IMR-90 (cell line): Measurements from ENCODE around the gene SLC4A9. TPM values are rescaled to one million over a fixed set of nuclear protein-coding genes. Genes with fewer than 3 reads are reported as not detected.

Source experiments
- ATAC-seq: fragments of 200-7000 bp; cut with Tn5 transposase; 2 replicates; pipeline ENCODE4 v1.9.1; 2020; ENCODE audit warnings: low read depth, mild to moderate bottlenecking, moderate library complexity
- BruUV-seq: library from RNA; stranded (reverse); fragments of 400-500 nt; replicated peaks from 2 replicates; lab custom pipeline; 2021; lab: Mats Ljungman, UMichigan
- CTCF ChIA-PET: fragments of 300-600 bp; formaldehyde crosslinking; extraction: SDS; loops from one replicate; lab custom pipeline; 2021; ENCODE audit warnings: antibody characterized with exemption; lab: Yijun Ruan, JAX
- POLR2A ChIA-PET: fragments of 300-600 bp; sonication (Branson Sonifier 250); formaldehyde crosslinking; loops from one replicate; lab custom pipeline; 2022; ENCODE audit warnings: antibody characterized with exemption; ENCODE audit not compliant: unreplicated experiment; lab: Charles Lee
- DNase-seq: peaks from one replicate; pipeline ENCODE4 v3.0.0; 2013
- H2AFZ ChIP-seq: replicated peaks from 2 replicates; pipeline ENCODE3; 2013; ENCODE audit warnings: low read length, mild to moderate bottlenecking; ENCODE audit not compliant: poor library complexity
- H2AK5ac ChIP-seq: 2 replicates; pipeline ENCODE4 v1.6.1; 2013; ENCODE audit warnings: low read depth, low read length, inconsistent platforms
- H2AK9ac ChIP-seq: replicated peaks from 2 replicates; pipeline ENCODE3; 2013; ENCODE audit warnings: mild to moderate bottlenecking, low read depth, low read length, moderate library complexity; ENCODE audit not compliant: poor library complexity
- H2BK120ac ChIP-seq: 2 replicates; pipeline ENCODE4 v1.6.1; 2013; ENCODE audit warnings: low read depth, low read length, inconsistent platforms
- H2BK15ac ChIP-seq: 3 replicates; pipeline ENCODE4 v1.6.1; 2013; ENCODE audit warnings: low read depth, low read length, inconsistent platforms
- H2BK20ac ChIP-seq: 2 replicates; pipeline ENCODE4 v1.6.1; 2013; ENCODE audit warnings: low read depth, mild to moderate bottlenecking, inconsistent platforms, low read length, moderate library complexity
- H2BK5ac ChIP-seq: 2 replicates; pipeline ENCODE4 v1.6.1; 2013; ENCODE audit warnings: mild to moderate bottlenecking, low read depth, low read length, inconsistent platforms; ENCODE audit not compliant: poor library complexity, severe bottlenecking
- H3K14ac ChIP-seq: replicated peaks from 2 replicates; pipeline ENCODE4 v1.6.1; 2013; ENCODE audit warnings: low read depth, low read length, inconsistent platforms
- H3K18ac ChIP-seq: 2 replicates; pipeline ENCODE4 v1.6.1; 2013; ENCODE audit warnings: low read depth, low read length, control low read depth
- H3K23ac ChIP-seq: 2 replicates; pipeline ENCODE4 v1.6.1; 2013; ENCODE audit warnings: low read depth, low read length, inconsistent platforms
- H3K27ac ChIP-seq: 2 replicates; pipeline ENCODE4 v1.5.1; 2013; ENCODE audit warnings: mild to moderate bottlenecking, control low read depth, low read length; ENCODE audit not compliant: insufficient read depth
- H3K27me3 ChIP-seq: 2 replicates; pipeline ENCODE4 v1.6.1; 2013; ENCODE audit warnings: low read length; ENCODE audit not compliant: control insufficient read depth, insufficient read depth
- H3K36me3 ChIP-seq: 2 replicates; pipeline ENCODE4 v1.6.1; 2013; ENCODE audit warnings: low read length, mixed read lengths; ENCODE audit not compliant: control insufficient read depth, insufficient read depth
- H3K4ac ChIP-seq: 2 replicates; pipeline ENCODE4 v1.6.1; 2013; ENCODE audit warnings: low read depth, low read length, inconsistent platforms
- H3K4me1 ChIP-seq: 2 replicates; pipeline ENCODE4 v1.6.1; 2013; ENCODE audit warnings: low read length, mixed read lengths; ENCODE audit not compliant: control insufficient read depth, insufficient read depth
- H3K4me2 ChIP-seq: 2 replicates; pipeline ENCODE4 v1.6.1; 2013; ENCODE audit warnings: low read depth, mild to moderate bottlenecking, control low read depth, low read length, moderate library complexity
- H3K4me3 ChIP-seq: 2 replicates; pipeline ENCODE4 v1.5.1; 2013; ENCODE audit warnings: low read depth, mild to moderate bottlenecking, control low read depth, low read length, moderate library complexity; ENCODE audit not compliant: insufficient read depth
- H3K56ac ChIP-seq: 2 replicates; pipeline ENCODE4 v1.6.1; 2013; ENCODE audit warnings: low read length, inconsistent platforms; ENCODE audit not compliant: insufficient read depth; ENCODE audit errors: extremely low read depth
- H3K79me1 ChIP-seq, 2 experiments: 2 replicates each; pipeline ENCODE4 v1.6.1; 2013; ENCODE audit warnings: low read length in 2 of 2, inconsistent platforms in 1 of 2, low read depth in 1 of 2
- H3K9ac ChIP-seq: 2 replicates; pipeline ENCODE4 v1.6.1; 2013; ENCODE audit warnings: low read depth, low read length, control low read depth
- H3K9me1 ChIP-seq: 2 replicates; pipeline ENCODE4 v1.6.1; 2013; ENCODE audit warnings: low read length, inconsistent platforms; ENCODE audit not compliant: insufficient read depth
- H3K9me3 ChIP-seq: 2 replicates; pipeline ENCODE4 v1.6.1; 2013; ENCODE audit warnings: low read length; ENCODE audit not compliant: control insufficient read depth, insufficient read depth
- H4K20me1 ChIP-seq: 2 replicates; pipeline ENCODE4 v1.6.1; 2013; ENCODE audit warnings: low read length, inconsistent platforms; ENCODE audit not compliant: insufficient read depth
- H4K5ac ChIP-seq: 2 replicates; pipeline ENCODE4 v1.6.1; 2013; ENCODE audit warnings: mild to moderate bottlenecking, low read depth, low read length, control low read depth
- H4K8ac ChIP-seq, 2 experiments: 2 replicates each; pipeline ENCODE4 v1.6.1; 2013; ENCODE audit warnings: low read depth in 2 of 2, low read length in 2 of 2, control low read depth in 1 of 2, inconsistent platforms in 1 of 2
- H4K91ac ChIP-seq: 2 replicates; pipeline ENCODE4 v1.6.1; 2013; ENCODE audit warnings: low read depth, low read length, inconsistent platforms; ENCODE audit not compliant: insufficient read depth
- BHLHE40 ChIP-seq: fragments of 150-350 bp; IDR thresholded peaks from 2 replicates; pipeline ENCODE4 v1.6.1; 2016; ENCODE audit warnings: mild to moderate bottlenecking, low read depth, low read length
- CEBPB ChIP-seq: IDR thresholded peaks from 2 replicates; pipeline ENCODE4 v1.6.1; 2012; ENCODE audit warnings: low read depth, low read length, improper control_type of control experiment
- FOS ChIP-seq: fragments of 150-350 bp; IDR thresholded peaks from 2 replicates; pipeline ENCODE4 v1.6.1; 2016; ENCODE audit warnings: low read depth, low read length
- MAZ ChIP-seq: IDR thresholded peaks from 2 replicates; pipeline ENCODE4 v1.6.1; 2012; ENCODE audit warnings: low read depth, mild to moderate bottlenecking, low read length, improper control_type of control experiment, moderate library complexity, borderline replicate concordance
- MXI1 ChIP-seq: IDR thresholded peaks from 2 replicates; pipeline ENCODE4 v1.6.1; 2012; ENCODE audit warnings: low read depth, mild to moderate bottlenecking, low read length, moderate library complexity, borderline replicate concordance
- RAD21 ChIP-seq: IDR thresholded peaks from 2 replicates; pipeline ENCODE4 v1.6.1; 2012; ENCODE audit warnings: low read length, improper control_type of control experiment
- RCOR1 ChIP-seq: IDR thresholded peaks from 2 replicates; pipeline ENCODE4 v1.6.1; 2012; ENCODE audit warnings: mild to moderate bottlenecking, low read length, improper control_type of control experiment; ENCODE audit not compliant: insufficient replicate concordance
- WGBS, 2 experiments: methylation state at CpG; one replicate each; pipeline versions ENCODE4 v1.1.5 to v1.1.7; 2013; ENCODE audit warnings: missing lambda C conversion rate in 2 of 2; ENCODE audit not compliant: insufficient read length in 1 of 2; ENCODE audit errors: extremely low coverage in 2 of 2; 5-methylcytosine and 5-hydroxymethylcytosine counted together
- dilution Hi-C: fragments of 300-500 bp; cut with HindIII; formaldehyde crosslinking; loops from one replicate; pipeline ENCODE4 v1.14.3; 2018; ENCODE audit warnings: low sequenced_read_pairs; ENCODE audit not compliant: unreplicated experiment
- in situ Hi-C: fragments of 300-500 bp; cut with MboI; formaldehyde crosslinking; loops from 3 replicates; pipeline ENCODE4 v1.14.3; 2019; ENCODE audit warnings: low sequenced_read_pairs, inconsistent platforms, mixed read lengths
- intact Hi-C: fragments of 100-400 bp; cut with micrococcal nuclease; formaldehyde crosslinking; loops from 2 replicates; pipeline ENCODE4 v1.10.0; 2022
- polyA plus RNA-seq, 3 experiments: library from polyadenylated mRNA; depleted of rRNA; stranded (reverse); fragments of >200 nt; gene quantifications; 2 replicates each; pipeline ENCODE4 v1.2.3, GENCODE V29; 2012; ENCODE audit warnings: low replicate concordance in 1 of 3
- total RNA-seq: library from RNA; depleted of rRNA; stranded (reverse); fragments of >200 nt; gene quantifications from 2 replicates; pipeline ENCODE4 v1.2.3, GENCODE V29; 2012

The SLC4A9 gene
- total and polyA plus RNA-seq, 2 of the 4 experiments (the other 2 are of a cell fraction) = not detected

- H4K8ac ChIP-seq = peak overlapping the region; percentile 39 to 69; a peak in 2 of 4 replicates
- in situ Hi-C loops = no loop called here
- BruUV-seq = no TSS peak
- H4K91ac ChIP-seq = peak overlapping the region; percentile 72
- peak overlapping the region; percentile 75 for H3K4ac ChIP-seq
- peak overlapping the region; percentile 48 for H2AK9ac ChIP-seq
- H3K4me1 ChIP-seq = peaks cover 26% of the 10 kb centered on the region
- no peak overlapping the region for H3K9ac ChIP-seq
- peak overlapping the region; percentile 86 for H2BK120ac ChIP-seq
- no peak overlapping the region; the same call in 1 of the 2 replicates for H3K18ac ChIP-seq
- whole genome bisulfite sequencing, 2 experiments = no CpG with 5 or more reads among the region's 1 CpG
- H4K20me1 ChIP-seq = no peaks in the 10 kb centered on the region
- no peaks in the 10 kb centered on the region for H3K27me3 ChIP-seq
- H3K4me2 ChIP-seq = no peak overlapping the region
- no peak overlapping the region for H3K4me3 ChIP-seq
- H3K36me3 ChIP-seq = no peaks in the 10 kb centered on the region
- intact Hi-C loops = no loop called here
- H3K23ac ChIP-seq = peak overlapping the region; percentile 33; the same call in 1 of the 2 replicates
- H2AK5ac ChIP-seq = peak overlapping the region; percentile 68
- ChIA-PET CTCF (interaction anchor here (0.8 to 1.4 kb wide), 3 partner anchors 21 to 80 kb away, joined by 3 read pairs; partner anchors contain the start of gene HBEGF), POLR2A (no interaction called here)
- peak overlapping the region; percentile 76 for H3K14ac ChIP-seq
- TF ChIP-seq MXI1 = no peak
- peak; percentile 60; the same call in 1 of the 2 replicates for TF ChIP-seq MAZ
- peak; percentile 76 for TF ChIP-seq RCOR1
- TF ChIP-seq BHLHE40 = no peak
- peak; percentile 59 for TF ChIP-seq FOS
- TF ChIP-seq CEBPB = peak; percentile 78
- peak; percentile 15; the same call in 1 of the 2 replicates for TF ChIP-seq RAD21
- peak; percentile 92 for DNase-seq
- H3K27ac ChIP-seq = peak overlapping the region; percentile 33
- no peaks in the 10 kb centered on the region for H3K9me3 ChIP-seq
- H2BK5ac ChIP-seq = peak overlapping the region; percentile 9
- 0 out of 4 replicates have a peak, but pooled peaks cover 0 to 5% of the 10 kb centered on the region in 2 experiments for H3K79me1 ChIP-seq
- peak overlapping the region; percentile 91 for H2BK15ac ChIP-seq
- H4K5ac ChIP-seq = no peak overlapping the region
- peak overlapping the region; percentile 53 for H2AFZ ChIP-seq
- H3K9me1 ChIP-seq = peaks cover 23% of the 10 kb centered on the region
- peak; percentile 61 for ATAC-seq
- dilution Hi-C loops = no loop called here
- H2BK20ac ChIP-seq = peak overlapping the region; percentile 86
- H3K56ac ChIP-seq = peak overlapping the region; percentile 69; the same call in 1 of the 2 replicates
These were observed 35.3 kb upstream of the SLC4A9 start for GRCh38 chr5:140324617-140325241.
